ENCODE measurements around the gene GALNT13. TPM values are rescaled to one million over a fixed set of nuclear protein-coding genes. Genes with fewer than 3 reads are reported as not detected.

GALNT13 gene
- total RNA-seq, 2 experiments from 2014 or later, result 0.26 to 0.64 TPM

- Mint-ChIP-seq H3K9me3 (no peaks in the 10 kb centered on the region), H3K27ac (no peak overlapping the region), H3K27me3 (no peaks in the 10 kb centered on the region), H3K4me1 (no peaks in the 10 kb centered on the region), H3K36me3 (no peaks in the 10 kb centered on the region), H3K4me3 (no peak overlapping the region)
- ATAC-seq (ENCODE audit: low read depth) (no peak), DNase-seq (no peak)
- POLR2A ChIA-PET, result no interaction called here
Observed at GRCh38 chr2:153890576-153890975, 18.9 kb downstream of the GALNT13 start.

- H3K4me3 Mint-ChIP-seq, result no peak overlapping the region
- POLR2A ChIA-PET, result no interaction called here
- no peaks in the 10 kb centered on the region for H3K27me3 Mint-ChIP-seq
- no peaks in the 10 kb centered on the region for H3K4me1 Mint-ChIP-seq
- no peaks in the 10 kb centered on the region for H3K36me3 Mint-ChIP-seq
- H3K27ac Mint-ChIP-seq, result no peak overlapping the region
- DNase-seq, result no peak
- H3K9me3 Mint-ChIP-seq, result no peaks in the 10 kb centered on the region
- ATAC-seq (ENCODE audit: low read depth), result no peak
Observed at GRCh38 chr2:153891051-153891450, 19.3 kb downstream of the GALNT13 start.

GRCh38 chr2:153912798-153913396 lies 41.2 kb downstream of the GALNT13 start:
- POLR2A ChIA-PET, result no interaction called here
- H3K36me3 Mint-ChIP-seq, result no peaks in the 10 kb centered on the region
- no peaks in the 10 kb centered on the region for H3K27me3 Mint-ChIP-seq
- no peak for DNase-seq
- ATAC-seq (ENCODE audit: low read depth), result no peak
- no peak overlapping the region for H3K4me3 Mint-ChIP-seq
- no peaks in the 10 kb centered on the region for H3K4me1 Mint-ChIP-seq
- H3K27ac Mint-ChIP-seq, result no peak overlapping the region
- peaks cover 9% of the 10 kb centered on the region for H3K9me3 Mint-ChIP-seq

GRCh38 chr2:153917570-153917969 lies 45.8 kb downstream of the GALNT13 start:
- no peaks in the 10 kb centered on the region for H3K27me3 Mint-ChIP-seq
- H3K9me3 Mint-ChIP-seq, result peaks cover 1% of the 10 kb centered on the region
- DNase-seq (no peak), ATAC-seq (ENCODE audit: low read depth) (no peak)
- no peak overlapping the region for H3K4me3 Mint-ChIP-seq
- no peaks in the 10 kb centered on the region for H3K4me1 Mint-ChIP-seq
- H3K27ac Mint-ChIP-seq, result no peak overlapping the region
- H3K36me3 Mint-ChIP-seq, result no peaks in the 10 kb centered on the region
- POLR2A ChIA-PET, result no interaction called here

GRCh38 chr2:153935511-153935910 lies 63.8 kb downstream of the GALNT13 start:
- DNase-seq (no peak), ATAC-seq (ENCODE audit: low read depth) (no peak)
- Mint-ChIP-seq H3K27me3 (no peaks in the 10 kb centered on the region), H3K4me1 (no peaks in the 10 kb centered on the region), H3K9me3 (no peaks in the 10 kb centered on the region), H3K4me3 (no peak overlapping the region), H3K36me3 (no peaks in the 10 kb centered on the region), H3K27ac (no peak overlapping the region)
- POLR2A ChIA-PET, result no interaction called here

GRCh38 chr2:153939124-153939796 lies 67.5 kb downstream of the GALNT13 start:
- H3K4me3 Mint-ChIP-seq, result no peak overlapping the region
- H3K27me3 Mint-ChIP-seq, result no peaks in the 10 kb centered on the region
- POLR2A ChIA-PET, result no interaction called here
- ATAC-seq (ENCODE audit: low read depth), result no peak
- H3K4me1 Mint-ChIP-seq, result no peaks in the 10 kb centered on the region
- H3K36me3 Mint-ChIP-seq, result no peaks in the 10 kb centered on the region
- H3K27ac Mint-ChIP-seq, result no peak overlapping the region
- DNase-seq, result no peak
- no peaks in the 10 kb centered on the region for H3K9me3 Mint-ChIP-seq

GRCh38 chr2:153940511-153940910 lies 68.8 kb downstream of the GALNT13 start:
- no peaks in the 10 kb centered on the region for H3K4me1 Mint-ChIP-seq
- no peaks in the 10 kb centered on the region for H3K9me3 Mint-ChIP-seq
- POLR2A ChIA-PET, result no interaction called here
- no peak overlapping the region for H3K4me3 Mint-ChIP-seq
- no peaks in the 10 kb centered on the region for H3K27me3 Mint-ChIP-seq
- no peaks in the 10 kb centered on the region for H3K36me3 Mint-ChIP-seq
- no peak for DNase-seq
- no peak for ATAC-seq (ENCODE audit: low read depth)
- no peak overlapping the region for H3K27ac Mint-ChIP-seq

GRCh38 chr2:153944800-153945199 lies 73.1 kb downstream of the GALNT13 start:
- no peaks in the 10 kb centered on the region for H3K27me3 Mint-ChIP-seq
- no peak overlapping the region for H3K27ac Mint-ChIP-seq
- DNase-seq, result no peak
- POLR2A ChIA-PET, result no interaction called here
- ATAC-seq (ENCODE audit: low read depth), result no peak
- no peaks in the 10 kb centered on the region for H3K4me1 Mint-ChIP-seq
- H3K9me3 Mint-ChIP-seq, result peaks cover 5% of the 10 kb centered on the region
- H3K36me3 Mint-ChIP-seq, result no peaks in the 10 kb centered on the region
- no peak overlapping the region for H3K4me3 Mint-ChIP-seq

GRCh38 chr2:153946036-153946435 lies 74.3 kb downstream of the GALNT13 start:
- Mint-ChIP-seq H3K4me3 (no peak overlapping the region), H3K27me3 (no peaks in the 10 kb centered on the region), H3K4me1 (no peaks in the 10 kb centered on the region), H3K9me3 (peaks cover 5% of the 10 kb centered on the region), H3K27ac (no peak overlapping the region), H3K36me3 (no peaks in the 10 kb centered on the region)
- ATAC-seq (ENCODE audit: low read depth), result no peak
- POLR2A ChIA-PET, result no interaction called here
- DNase-seq, result no peak

- Mint-ChIP-seq H3K27me3 (no peaks in the 10 kb centered on the region), H3K27ac (no peak overlapping the region), H3K36me3 (no peaks in the 10 kb centered on the region), H3K4me3 (no peak overlapping the region), H3K9me3 (peaks cover 4% of the 10 kb centered on the region), H3K4me1 (no peaks in the 10 kb centered on the region)
- POLR2A ChIA-PET, result no interaction called here
- DNase-seq (no peak), ATAC-seq (ENCODE audit: low read depth) (no peak)
Observed at GRCh38 chr2:153953761-153954160, 82.0 kb downstream of the GALNT13 start.

GRCh38 chr2:153963256-153963655 lies 91.5 kb downstream of the GALNT13 start:
- Mint-ChIP-seq H3K9me3 (peaks cover 2% of the 10 kb centered on the region), H3K4me1 (no peaks in the 10 kb centered on the region), H3K27me3 (no peaks in the 10 kb centered on the region), H3K36me3 (no peaks in the 10 kb centered on the region), H3K27ac (no peak overlapping the region), H3K4me3 (no peak overlapping the region)
- ATAC-seq (ENCODE audit: low read depth), result no peak
- DNase-seq, result no peak
- POLR2A ChIA-PET, result no interaction called here

- no peaks in the 10 kb centered on the region for H3K4me1 Mint-ChIP-seq
- ATAC-seq (ENCODE audit: low read depth) (no peak), DNase-seq (no peak)
- peaks cover 3% of the 10 kb centered on the region for H3K9me3 Mint-ChIP-seq
- no peaks in the 10 kb centered on the region for H3K27me3 Mint-ChIP-seq
- no peak overlapping the region for H3K27ac Mint-ChIP-seq
- no peak overlapping the region for H3K4me3 Mint-ChIP-seq
- POLR2A ChIA-PET, result no interaction called here
- no peaks in the 10 kb centered on the region for H3K36me3 Mint-ChIP-seq
Observed at GRCh38 chr2:153967248-153967973, 95.7 kb downstream of the GALNT13 start.

- H3K27ac Mint-ChIP-seq, result no peak overlapping the region
- no peaks in the 10 kb centered on the region for H3K4me1 Mint-ChIP-seq
- DNase-seq (no peak), ATAC-seq (ENCODE audit: low read depth) (no peak)
- no peak overlapping the region for H3K4me3 Mint-ChIP-seq
- peaks cover 3% of the 10 kb centered on the region for H3K9me3 Mint-ChIP-seq
- POLR2A ChIA-PET, result no interaction called here
- no peaks in the 10 kb centered on the region for H3K36me3 Mint-ChIP-seq
- H3K27me3 Mint-ChIP-seq, result no peaks in the 10 kb centered on the region
Observed at GRCh38 chr2:153971250-153971649, 99.5 kb downstream of the GALNT13 start.

GRCh38 chr2:153971855-153972254 lies 100.1 kb downstream of the GALNT13 start:
- ATAC-seq (ENCODE audit: low read depth) (no peak), DNase-seq (no peak)
- POLR2A ChIA-PET, result no interaction called here
- Mint-ChIP-seq H3K9me3 (peaks cover 1% of the 10 kb centered on the region), H3K4me3 (no peak overlapping the region), H3K36me3 (no peaks in the 10 kb centered on the region), H3K4me1 (no peaks in the 10 kb centered on the region), H3K27ac (no peak overlapping the region), H3K27me3 (no peaks in the 10 kb centered on the region)
